Ascending aorta (tissue), 2 donors: ENCODE measurements around the gene LARP4B. TPM values are rescaled to one million over a fixed set of nuclear protein-coding genes. Genes with fewer than 3 reads are reported as not detected.

Experiments used
- DNase-seq, 2 donors: peaks; one replicate each; pipeline ENCODE4 v3.0.0-alpha.2; 2019; ENCODE audit warnings: low spot score in 2 of 2
- H3K27ac ChIP-seq, 2 donors: fragments of 200-600 bp; sonication (generic); one replicate each; pipeline ENCODE4 v1.5.1; 2016 to 2017; ENCODE audit warnings: mild to moderate bottlenecking in 1 of 2
- H3K27me3 ChIP-seq: fragments of 200-600 bp; sonication (generic); one replicate; pipeline ENCODE4 v1.5.1; 2017
- H3K36me3 ChIP-seq, 2 donors: fragments of 200-600 bp; sonication (generic); one replicate each; pipeline ENCODE4 v1.5.1; 2016
- H3K4me1 ChIP-seq, 2 donors: fragments of 200-600 bp; sonication (generic); one replicate each; pipeline ENCODE4 v1.5.1; 2016 to 2017; ENCODE audit warnings: mild to moderate bottlenecking in 1 of 2
- H3K4me3 ChIP-seq, 2 donors: fragments of 200-600 bp; sonication (generic); one replicate each; pipeline ENCODE4 v1.5.1; 2016 to 2017; ENCODE audit warnings: mild to moderate bottlenecking in 1 of 2
- H3K9me3 ChIP-seq, 2 donors: fragments of 200-600 bp; sonication (generic); one replicate each; pipeline ENCODE4 v1.5.1; 2016
- intact Hi-C: fragments of 100-400 bp; cut with DNase I; formaldehyde crosslinking; loops from one replicate; pipeline ENCODE4 v1.15.1; 2023
- total RNA-seq: library from RNA; depleted of rRNA; stranded (reverse); fragments of >200 nt; gene quantifications from one replicate; pipeline ENCODE4 v1.1.0, GENCODE V29; 2016
- TF ChIP-seq, protein P1 (sequence below), 3 experiments: fragments of 200-600 bp in 2 of 3; fragments of 450-650 bp in 1 of 3; sonication (generic) in 2 of 3; IDR thresholded peaks; one replicate each; pipeline ENCODE4 v1.5.1; 2016 to 2019; ENCODE audit warnings: antibody characterized with exemption in 3 of 3, mild to moderate bottlenecking in 1 of 3, moderate library complexity in 1 of 3

The LARP4B gene
- 31.6 TPM for total RNA-seq

GRCh38 chr10:931326-932318 lies at the start of gene LARP4B:
LARP4B (minus strand) TSS chr10:931705; CDS start chr10:885721, 45,984 bp downstream.
- DNase-seq, result peak; percentile 87 to 98
- H3K4me3 ChIP-seq, result peak within 1 kb of the TSS; percentile 91 to 98
- no peaks in the 10 kb centered on the region for H3K36me3 ChIP-seq
- H3K9me3 ChIP-seq, result no peaks in the 10 kb centered on the region
- H3K4me1 ChIP-seq, result peaks cover 11 to 26% of the 10 kb centered on the region in 2 donors
- intact Hi-C loops, result loop anchor here (1.0 kb wide), 3 partner anchors 57 to 242 kb away; partner anchors contain the start of genes DIP2C, GTPBP4 and IDI1
- no peaks in the 10 kb centered on the region for H3K27me3 ChIP-seq
- TF ChIP-seq, protein P1, sequence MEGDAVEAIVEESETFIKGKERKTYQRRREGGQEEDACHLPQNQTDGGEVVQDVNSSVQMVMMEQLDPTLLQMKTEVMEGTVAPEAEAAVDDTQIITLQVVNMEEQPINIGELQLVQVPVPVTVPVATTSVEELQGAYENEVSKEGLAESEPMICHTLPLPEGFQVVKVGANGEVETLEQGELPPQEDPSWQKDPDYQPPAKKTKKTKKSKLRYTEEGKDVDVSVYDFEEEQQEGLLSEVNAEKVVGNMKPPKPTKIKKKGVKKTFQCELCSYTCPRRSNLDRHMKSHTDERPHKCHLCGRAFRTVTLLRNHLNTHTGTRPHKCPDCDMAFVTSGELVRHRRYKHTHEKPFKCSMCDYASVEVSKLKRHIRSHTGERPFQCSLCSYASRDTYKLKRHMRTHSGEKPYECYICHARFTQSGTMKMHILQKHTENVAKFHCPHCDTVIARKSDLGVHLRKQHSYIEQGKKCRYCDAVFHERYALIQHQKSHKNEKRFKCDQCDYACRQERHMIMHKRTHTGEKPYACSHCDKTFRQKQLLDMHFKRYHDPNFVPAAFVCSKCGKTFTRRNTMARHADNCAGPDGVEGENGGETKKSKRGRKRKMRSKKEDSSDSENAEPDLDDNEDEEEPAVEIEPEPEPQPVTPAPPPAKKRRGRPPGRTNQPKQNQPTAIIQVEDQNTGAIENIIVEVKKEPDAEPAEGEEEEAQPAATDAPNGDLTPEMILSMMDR (IDR thresholded peaks at IDR 0.05), result peak in 1 of 3 experiments; percentile 6
- H3K27ac ChIP-seq, result peak within 1 kb of the TSS; percentile 94 to 99

DNA sequence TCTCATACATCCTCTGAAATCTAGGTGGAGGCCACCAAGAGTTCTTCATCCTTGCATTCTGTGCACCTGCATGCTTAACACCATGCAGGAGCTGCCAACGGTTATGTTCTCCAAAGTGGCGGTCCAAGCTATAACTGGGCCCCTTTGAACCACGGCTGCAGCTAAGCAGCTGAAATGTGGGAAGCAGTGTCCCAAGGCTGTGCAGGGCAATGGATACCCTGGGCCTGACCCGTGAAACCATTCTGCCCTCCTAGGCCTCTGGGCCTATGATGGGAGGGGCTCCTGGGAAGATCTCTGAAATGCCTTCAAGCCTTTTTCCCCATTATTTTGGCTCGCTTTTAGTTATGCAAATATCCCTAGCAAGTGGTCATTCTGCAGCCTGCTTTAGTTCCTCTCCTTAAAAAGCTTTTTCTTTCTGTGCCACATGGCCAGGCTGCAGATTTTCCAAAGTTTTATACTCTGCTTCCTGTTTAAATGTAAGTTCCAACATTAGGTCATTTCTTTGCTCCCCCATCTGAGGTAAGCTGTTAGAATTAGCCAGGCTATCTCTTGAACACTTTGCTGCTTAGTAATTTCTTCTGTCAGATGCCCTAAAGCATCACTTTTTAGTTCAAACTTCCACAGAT lies 49.1 kb upstream of the LARP4B start:
- Histone ChIP-seq H3K4me3 (no peak overlapping the region), H3K9me3 (peaks cover 11 to 18% of the 10 kb centered on the region in 2 donors), H3K36me3 (peaks cover 0 to 7% of the 10 kb centered on the region in 2 donors), H3K27ac (no peak overlapping the region), H3K27me3 (no peaks in the 10 kb centered on the region), H3K4me1 (no peaks in the 10 kb centered on the region)
- DNase-seq, result peak in 1 of 2 donors; percentile 13
- intact Hi-C loops, result no loop called here
- TF ChIP-seq, protein P1 (IDR thresholded peaks at IDR 0.05), result no peak

- intact Hi-C loops, result no loop called here
- no peak overlapping the region for H3K4me3 ChIP-seq
- TF ChIP-seq, protein P1 (IDR thresholded peaks at IDR 0.05), result no peak
- H3K4me1 ChIP-seq, result no peaks in the 10 kb centered on the region
- peaks cover 11 to 18% of the 10 kb centered on the region in 2 donors for H3K9me3 ChIP-seq
- no peak for DNase-seq
- H3K36me3 ChIP-seq, result peaks cover 0 to 7% of the 10 kb centered on the region in 2 donors
- H3K27ac ChIP-seq, result no peak overlapping the region
- no peaks in the 10 kb centered on the region for H3K27me3 ChIP-seq
Observed at GRCh38 chr10:978826-979421, 47.4 kb upstream of the LARP4B start.

DNA sequence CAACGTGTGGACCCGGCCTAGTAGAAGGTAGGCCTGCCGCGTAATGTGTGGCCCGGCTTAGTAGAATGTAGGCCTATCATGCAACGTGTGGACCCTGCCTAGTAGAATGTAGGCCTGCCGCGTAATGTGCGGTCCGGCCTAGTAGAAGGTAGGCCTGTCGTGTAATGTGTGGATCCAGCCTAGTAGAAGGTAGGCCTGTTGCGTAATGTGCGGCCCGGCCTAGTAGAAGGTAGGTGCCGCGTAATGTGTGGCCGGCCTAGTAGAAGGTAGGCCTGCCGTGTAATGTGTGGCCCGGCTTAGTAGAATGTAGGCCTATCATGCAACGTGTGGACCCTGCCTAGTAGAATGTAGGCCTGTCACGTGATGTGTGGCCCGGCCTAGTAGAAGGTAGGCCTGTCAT lies 44.8 kb upstream of the LARP4B start:
- peaks cover 0 to 7% of the 10 kb centered on the region in 2 donors for H3K36me3 ChIP-seq
- DNase-seq, result no peak
- TF ChIP-seq, protein P1 (IDR thresholded peaks at IDR 0.05), result no peak
- no peak overlapping the region for H3K4me3 ChIP-seq
- H3K9me3 ChIP-seq, result peaks cover 11 to 18% of the 10 kb centered on the region in 2 donors
- no peaks in the 10 kb centered on the region for H3K4me1 ChIP-seq
- intact Hi-C loops, result no loop called here
- no peaks in the 10 kb centered on the region for H3K27me3 ChIP-seq
- H3K27ac ChIP-seq, result no peak overlapping the region

DNA sequence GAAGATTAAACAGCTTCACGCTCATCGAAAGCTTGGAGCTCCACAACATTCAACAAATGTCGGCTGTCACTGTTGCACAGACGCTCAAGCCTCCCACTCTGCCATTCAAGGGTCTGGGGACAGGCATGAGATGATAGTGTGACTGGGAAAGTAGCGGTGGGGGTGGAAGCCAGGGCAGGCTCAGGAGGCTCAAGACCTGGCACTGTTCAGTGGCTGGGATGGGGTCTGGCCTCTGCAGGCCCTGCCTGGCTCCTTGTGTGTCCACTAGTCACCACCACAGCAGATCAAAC lies 43.2 kb upstream of the LARP4B start:
- H3K27me3 ChIP-seq, result no peaks in the 10 kb centered on the region
- H3K4me1 ChIP-seq, result no peaks in the 10 kb centered on the region
- TF ChIP-seq, protein P1 (IDR thresholded peaks at IDR 0.05), result no peak
- H3K9me3 ChIP-seq, result peaks cover 11 to 18% of the 10 kb centered on the region in 2 donors
- intact Hi-C loops, result no loop called here
- H3K27ac ChIP-seq, result no peak overlapping the region
- H3K36me3 ChIP-seq, result peaks cover 0 to under 1% of the 10 kb centered on the region in 2 donors
- H3K4me3 ChIP-seq, result no peak overlapping the region
- no peak for DNase-seq
